Lower leg skin (tissue), 3 donors: ENCODE results near the gene SPAG17.

Experiments
- CTCF ChIP-seq, 3 donors: fragments of 450-650 bp; IDR thresholded peaks; one replicate each; pipeline ENCODE4 v1.5.1; 2016; ENCODE audit warnings: antibody characterized with exemption in 3 of 3, mild to moderate bottlenecking in 3 of 3, moderate library complexity in 2 of 3
- POLR2A ChIP-seq, 2 donors: fragments of 450-650 bp; IDR thresholded peaks; one replicate each; pipeline ENCODE4 v1.6.1; 2016 to 2017; ENCODE audit warnings: antibody characterized with exemption in 2 of 2, mild to moderate bottlenecking in 1 of 2, moderate library complexity in 1 of 2

GRCh38 chr1:118142546-118142945, 42.5 kb downstream of the SPAG17 start:
- no peak for TF ChIP-seq CTCF (IDR thresholded peaks at IDR 0.05)
- no peak for TF ChIP-seq POLR2A (IDR thresholded peaks at IDR 0.05)
